Stimulated activated CD8-positive, alpha-beta memory T cell treated with anti-CD3 and anti-CD28 coated beads, Interleukin-4, amount 100 ng/mL, for 48 hours (primary cell): ENCODE measurements around the gene SLC25A11.

Experiments used
- DNase-seq: peaks from one replicate; pipeline ENCODE4 v3.0.0-alpha.2; 2020

Gene SLC25A11

GRCh38 chr17:4893721-4894560, 45.9 kb downstream of the SLC25A11 start:
- DNase-seq, result no peak

- DNase-seq, result no peak
These were observed 46.6 kb downstream of the SLC25A11 start for GRCh38 chr17:4893272-4893671.

GRCh38 chr17:4892499-4893221, 47.2 kb downstream of the SLC25A11 start:
- no peak for DNase-seq

GRCh38 chr17:4891411-4892410, 48.1 kb downstream of the SLC25A11 start:
- DNase-seq, result no peak

- DNase-seq, result no peak
These were observed 52.3 kb downstream of the SLC25A11 start for GRCh38 chr17:4887581-4887980.
